Measurements from ENCODE around the gene MUC4.

MUC4 gene

GRCh38 chr3:195850857-195851543 is 39.3 kb upstream of the MUC4 start:
- no peak for TF ChIP-seq EZH2phosphoT487 (IDR thresholded peaks at IDR 0.05; ENCODE audit: borderline replicate concordance)
- peak; percentile 100 for TF ChIP-seq CTCF (conservative IDR thresholded peaks at IDR 0.05; ENCODE audit: low read length)
- H4K20me1 ChIP-seq (ENCODE audit: insufficient read depth, low read length, poor library complexity, severe bottlenecking) = no peaks in the 10 kb centered on the region
- no peak overlapping the region for H3K4me3 ChIP-seq (ENCODE audit: low read length, poor library complexity, severe bottlenecking)
- H3K4me1 ChIP-seq (ENCODE audit: insufficient read depth, low read length, poor library complexity, severe bottlenecking) = peaks cover 35% of the 10 kb centered on the region
- no peaks in the 10 kb centered on the region for H3K9me2 ChIP-seq (replicated peaks; ENCODE audit: low read depth, low read length)
- no peak overlapping the region for H2AFZ ChIP-seq (ENCODE audit: low read length)
- no peaks in the 10 kb centered on the region for H3K9me3 ChIP-seq (ENCODE audit: insufficient read depth, low read depth, low read length)
- no peaks in the 10 kb centered on the region for H3K36me3 ChIP-seq (ENCODE audit: insufficient read depth, low read length)
- no peak overlapping the region for H3K9ac ChIP-seq (ENCODE audit: low read depth, low read length, poor library complexity, severe bottlenecking)
- no peak overlapping the region for H3K4me2 ChIP-seq (ENCODE audit: low read depth, low read length, poor library complexity, severe bottlenecking)
- no peaks in the 10 kb centered on the region for H3K79me2 ChIP-seq (ENCODE audit: insufficient read depth, low read length)
- no peaks in the 10 kb centered on the region for H3K27me3 ChIP-seq (ENCODE audit: insufficient read depth, low read length, poor library complexity, severe bottlenecking)
- peaks cover 7% of the 10 kb centered on the region; the same call in 1 of the 2 replicates for H3F3A ChIP-seq (ENCODE audit: low read depth)

- Histone ChIP-seq H3K9me2 (replicated peaks; ENCODE audit: low read depth, low read length) (no peaks in the 10 kb centered on the region), H3K9ac (ENCODE audit: low read depth, low read length, poor library complexity, severe bottlenecking) (no peak overlapping the region), H3F3A (ENCODE audit: low read depth) (no peaks in the 10 kb centered on the region), H3K4me1 (ENCODE audit: insufficient read depth, low read length, poor library complexity, severe bottlenecking) (peaks cover 21% of the 10 kb centered on the region), H2AFZ (ENCODE audit: low read length) (no peak overlapping the region), H4K20me1 (ENCODE audit: insufficient read depth, low read length, poor library complexity, severe bottlenecking) (no peaks in the 10 kb centered on the region), H3K9me3 (ENCODE audit: insufficient read depth, low read depth, low read length) (no peaks in the 10 kb centered on the region), H3K4me3 (ENCODE audit: low read length, poor library complexity, severe bottlenecking) (no peak overlapping the region), H3K79me2 (ENCODE audit: insufficient read depth, low read length) (no peaks in the 10 kb centered on the region), H3K27me3 (ENCODE audit: insufficient read depth, low read length, poor library complexity, severe bottlenecking) (no peaks in the 10 kb centered on the region), H3K36me3 (ENCODE audit: insufficient read depth, low read length) (no peaks in the 10 kb centered on the region), H3K4me2 (ENCODE audit: low read depth, low read length, poor library complexity, severe bottlenecking) (no peak overlapping the region)
- TF ChIP-seq EZH2phosphoT487 (IDR thresholded peaks at IDR 0.05; ENCODE audit: borderline replicate concordance) (no peak), CTCF (conservative IDR thresholded peaks at IDR 0.05; ENCODE audit: low read length) (no peak)
Measured at GRCh38 chr3:195849322-195850074, 37.8 kb upstream of the MUC4 start.

GRCh38 chr3:195847055-195847950 is 35.6 kb upstream of the MUC4 start:
- H4K20me1 ChIP-seq (ENCODE audit: insufficient read depth, low read length, poor library complexity, severe bottlenecking) = no peaks in the 10 kb centered on the region
- no peaks in the 10 kb centered on the region for H3K27me3 ChIP-seq (ENCODE audit: insufficient read depth, low read length, poor library complexity, severe bottlenecking)
- H3K79me2 ChIP-seq (ENCODE audit: insufficient read depth, low read length) = no peaks in the 10 kb centered on the region
- H3K4me2 ChIP-seq (ENCODE audit: low read depth, low read length, poor library complexity, severe bottlenecking) = no peak overlapping the region
- no peaks in the 10 kb centered on the region for H3K9me3 ChIP-seq (ENCODE audit: insufficient read depth, low read depth, low read length)
- peaks cover 3% of the 10 kb centered on the region for H3K4me1 ChIP-seq (ENCODE audit: insufficient read depth, low read length, poor library complexity, severe bottlenecking)
- no peaks in the 10 kb centered on the region for H3F3A ChIP-seq (ENCODE audit: low read depth)
- no peaks in the 10 kb centered on the region for H3K9me2 ChIP-seq (replicated peaks; ENCODE audit: low read depth, low read length)
- no peak overlapping the region for H3K9ac ChIP-seq (ENCODE audit: low read depth, low read length, poor library complexity, severe bottlenecking)
- no peak for TF ChIP-seq CTCF (conservative IDR thresholded peaks at IDR 0.05; ENCODE audit: low read length)
- no peak for TF ChIP-seq EZH2phosphoT487 (IDR thresholded peaks at IDR 0.05; ENCODE audit: borderline replicate concordance)
- no peaks in the 10 kb centered on the region for H3K36me3 ChIP-seq (ENCODE audit: insufficient read depth, low read length)
- no peak overlapping the region for H2AFZ ChIP-seq (ENCODE audit: low read length)
- H3K4me3 ChIP-seq (ENCODE audit: low read length, poor library complexity, severe bottlenecking) = no peak overlapping the region
